Upper lobe of left lung (tissue), 6 donors: ENCODE data around the gene CLIP4. TPM values are rescaled to one million over a fixed set of nuclear protein-coding genes. Genes with fewer than 3 reads are reported as not detected.

Experiments
- ATAC-seq, 2 donors: fragments of 200-7000 bp; cut with Tn5 transposase; one replicate each; pipeline ENCODE4 v1.9.1; 2022; ENCODE audit warnings: mild to moderate bottlenecking in 2 of 2, moderate library complexity in 2 of 2; ENCODE audit not compliant: low FRiP score in 2 of 2
- DNase-seq, 2 donors: peaks; one replicate each; pipeline ENCODE4 v3.0.0-alpha.2; 2019 to 2020
- H3K27ac ChIP-seq, 4 donors: fragments of 200-600 bp; sonication (generic); one replicate each; pipeline ENCODE4 v1.5.1; 2016 to 2019
- H3K27me3 ChIP-seq, 4 donors: fragments of 200-600 bp; sonication (generic); one replicate each; pipeline ENCODE4 v1.5.1; 2017 to 2019
- H3K36me3 ChIP-seq, 4 donors: fragments of 200-600 bp; sonication (generic); one replicate each; pipeline ENCODE4 v1.5.1; 2016 to 2019
- H3K4me1 ChIP-seq, 4 donors: fragments of 200-600 bp; sonication (generic); one replicate each; pipeline ENCODE4 v1.5.1; 2018 to 2019
- H3K4me3 ChIP-seq, 4 donors: fragments of 200-600 bp; sonication (generic); one replicate each; pipeline ENCODE4 v1.5.1; 2017 to 2019; ENCODE audit warnings: mild to moderate bottlenecking in 2 of 4, moderate library complexity in 1 of 4
- H3K9me3 ChIP-seq, 4 donors: fragments of 200-600 bp; sonication (generic); one replicate each; pipeline ENCODE4 v1.5.1; 2018 to 2019
- CTCF ChIP-seq, 6 experiments: fragments of 450-650 bp in 4 of 6; fragments of 200-600 bp in 2 of 6; sonication (generic) in 2 of 6; IDR thresholded peaks; one replicate each; pipeline ENCODE4 v1.5.1; 2016 to 2019; ENCODE audit warnings: antibody characterized with exemption in 6 of 6
- EP300 ChIP-seq, 4 donors: sonication (generic); formaldehyde crosslinking; IDR thresholded peaks; one replicate each; pipeline ENCODE4 v1.5.1; 2017; ENCODE audit warnings: antibody characterized with exemption in 4 of 4, control low read depth in 2 of 4
- POLR2A ChIP-seq, 4 donors: fragments of 450-650 bp; IDR thresholded peaks; one replicate each; pipeline ENCODE4 v1.5.1; 2016 to 2017; ENCODE audit warnings: antibody characterized with exemption in 4 of 4, mild to moderate bottlenecking in 2 of 4
- POLR2AphosphoS5 ChIP-seq, 2 donors: sonication (generic); formaldehyde crosslinking; IDR thresholded peaks; one replicate each; pipeline ENCODE4 v1.5.1; 2017; ENCODE audit warnings: antibody characterized with exemption in 2 of 2
- WGBS, 2 donors: methylation state at CpG; one replicate each; pipeline ENCODE4 v1.1.5; 2017 to 2018; 5-methylcytosine and 5-hydroxymethylcytosine counted together
- total RNA-seq, 6 donors: library from RNA; depleted of rRNA in 4 of 6; stranded (reverse); fragments of >200 nt in 4 of 6; gene quantifications; one replicate each; pipeline versions ENCODE4 v1.1.0 to v1.2.1, GENCODE V29; 2016 to 2021
- donor health status: DM: no; HTN: no; CAD: no; lungs with moderate emphysema.
- donor health status: DM: no; HTN: yes; CAD: no; lungs with severe emphysema.

CLIP4 gene
- total RNA-seq, 6 donors from 2014 or later: 46.0 to 104 (median 69.5) TPM

GRCh38 chr2:29074411-29074810 lies 40.8 kb upstream of the CLIP4 start, which contains the start of gene PCARE:
Gene PCARE (minus strand): TSS chr2:29074523. CDS start chr2:29074261, 262 bp downstream.
- H3K27ac ChIP-seq: no peak within 1 kb of the TSS
- H3K4me1 ChIP-seq: no peaks in the 10 kb centered on the region
- H3K9me3 ChIP-seq: peaks cover 0 to 3% (median under 1%) of the 10 kb centered on the region in 4 donors
- H3K4me3 ChIP-seq: no peak within 1 kb of the TSS
- ATAC-seq (no peak), DNase-seq (no peak)
- H3K36me3 ChIP-seq: no peaks in the 10 kb centered on the region
- no peaks in the 10 kb centered on the region for H3K27me3 ChIP-seq
- TF ChIP-seq CTCF (IDR thresholded peaks at IDR 0.05): no peak
- no peak for TF ChIP-seq EP300 (IDR thresholded peaks at IDR 0.05)
- no peak for TF ChIP-seq POLR2AphosphoS5 (IDR thresholded peaks at IDR 0.05)
- 92 to 93% methylated on average over 8 of the region's 8 CpGs for WGBS, 2 donors

- H3K4me1 ChIP-seq: peaks cover 0 to 4% (median 0%) of the 10 kb centered on the region in 4 donors
- TF ChIP-seq EP300 (IDR thresholded peaks at IDR 0.05): no peak
- no peak for TF ChIP-seq CTCF (IDR thresholded peaks at IDR 0.05)
- no peak for TF ChIP-seq POLR2AphosphoS5 (IDR thresholded peaks at IDR 0.05)
- TF ChIP-seq POLR2A (IDR thresholded peaks at IDR 0.05): no peak
- peaks cover 0 to 16% (median 10%) of the 10 kb centered on the region in 4 donors for H3K9me3 ChIP-seq
- H3K4me3 ChIP-seq: no peak overlapping the region
- H3K27me3 ChIP-seq: no peaks in the 10 kb centered on the region
- no peaks in the 10 kb centered on the region for H3K36me3 ChIP-seq
- 62 to 65% methylated on average over 14 of the region's 14 CpGs for WGBS, 2 donors
- ATAC-seq (no peak), DNase-seq (no peak)
- no peak overlapping the region for H3K27ac ChIP-seq
Measured at GRCh38 chr2:29075894-29076705, 39.1 kb upstream of the CLIP4 start.

- Histone ChIP-seq H3K27ac (no peak overlapping the region), H3K27me3 (no peaks in the 10 kb centered on the region), H3K4me1 (peaks cover 0 to 5% (median 0%) of the 10 kb centered on the region in 4 donors), H3K36me3 (no peaks in the 10 kb centered on the region), H3K9me3 (peaks cover 0 to 16% (median 10%) of the 10 kb centered on the region in 4 donors), H3K4me3 (no peak overlapping the region)
- DNase-seq (no peak), ATAC-seq (no peak)
- TF ChIP-seq EP300 (IDR thresholded peaks at IDR 0.05) (no peak), POLR2AphosphoS5 (IDR thresholded peaks at IDR 0.05) (no peak), CTCF (IDR thresholded peaks at IDR 0.05) (no peak), POLR2A (IDR thresholded peaks at IDR 0.05) (no peak)
- WGBS, 2 donors: 99 to 100% methylated on average over 1 to 7 of the region's 7 CpGs
Measured at GRCh38 chr2:29079887-29080286, 35.3 kb upstream of the CLIP4 start.

- peaks cover 0 to 16% (median 10%) of the 10 kb centered on the region in 4 donors for H3K9me3 ChIP-seq
- no peaks in the 10 kb centered on the region for H3K36me3 ChIP-seq
- H3K4me3 ChIP-seq: no peak overlapping the region
- WGBS, 2 donors: 76 to 91% methylated on average over 11 to 12 of the region's 12 CpGs
- H3K27me3 ChIP-seq: no peaks in the 10 kb centered on the region
- ATAC-seq (peak; percentile 59 to 60), DNase-seq (no peak)
- H3K27ac ChIP-seq: peak overlapping the region; percentile 16 to 81 (median 43)
- H3K4me1 ChIP-seq: peaks cover 0 to 5% (median 0%) of the 10 kb centered on the region in 4 donors
- TF ChIP-seq EP300 (IDR thresholded peaks at IDR 0.05) (peak in 1 of 4 donors; percentile 12), POLR2AphosphoS5 (IDR thresholded peaks at IDR 0.05) (peak in 1 of 2 donors; percentile 60), CTCF (IDR thresholded peaks at IDR 0.05) (no peak)
Measured at GRCh38 chr2:29080886-29081743, 34.1 kb upstream of the CLIP4 start.
